Peyer's patch (tissue), 4 donors: Measurements from ENCODE around the gene POU6F1.

ENCODE experiments used
- POLR2A ChIP-seq, 2 donors: fragments of 450-650 bp; IDR thresholded peaks; one replicate each; pipeline ENCODE4 v1.5.1; 2017; ENCODE audit warnings: antibody characterized with exemption in 2 of 2, mild to moderate bottlenecking in 2 of 2, moderate library complexity in 2 of 2
- TF ChIP-seq, protein P1 (sequence below), 6 experiments: fragments of 450-650 bp in 4 of 6; fragments of 200-600 bp in 2 of 6; sonication (generic) in 1 of 6; IDR thresholded peaks; one replicate each; pipeline ENCODE4 v1.5.1; 2017 to 2019; ENCODE audit warnings: antibody characterized with exemption in 6 of 6, mild to moderate bottlenecking in 3 of 6, moderate library complexity in 1 of 6

DNA sequence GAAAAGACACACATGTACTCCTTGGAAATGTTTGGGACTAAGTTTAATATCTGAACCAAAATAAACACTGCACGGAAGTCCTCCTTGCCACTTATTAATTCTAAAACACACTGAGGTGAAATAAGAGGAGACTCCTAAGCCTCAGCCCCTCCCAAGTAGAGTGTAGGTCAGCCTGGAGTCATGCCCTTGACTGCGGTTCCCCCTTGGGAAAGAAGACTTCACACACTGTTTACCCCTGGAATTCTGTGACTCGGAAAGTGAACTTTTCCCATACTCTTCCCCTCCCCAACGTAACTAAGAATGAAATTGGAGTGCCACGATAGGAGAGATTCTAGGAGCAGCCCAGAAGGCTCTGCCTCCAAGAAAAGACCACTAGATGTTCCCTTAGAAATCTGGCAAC is 36.3 kb downstream of the POU6F1 start:
- TF ChIP-seq, protein P1, sequence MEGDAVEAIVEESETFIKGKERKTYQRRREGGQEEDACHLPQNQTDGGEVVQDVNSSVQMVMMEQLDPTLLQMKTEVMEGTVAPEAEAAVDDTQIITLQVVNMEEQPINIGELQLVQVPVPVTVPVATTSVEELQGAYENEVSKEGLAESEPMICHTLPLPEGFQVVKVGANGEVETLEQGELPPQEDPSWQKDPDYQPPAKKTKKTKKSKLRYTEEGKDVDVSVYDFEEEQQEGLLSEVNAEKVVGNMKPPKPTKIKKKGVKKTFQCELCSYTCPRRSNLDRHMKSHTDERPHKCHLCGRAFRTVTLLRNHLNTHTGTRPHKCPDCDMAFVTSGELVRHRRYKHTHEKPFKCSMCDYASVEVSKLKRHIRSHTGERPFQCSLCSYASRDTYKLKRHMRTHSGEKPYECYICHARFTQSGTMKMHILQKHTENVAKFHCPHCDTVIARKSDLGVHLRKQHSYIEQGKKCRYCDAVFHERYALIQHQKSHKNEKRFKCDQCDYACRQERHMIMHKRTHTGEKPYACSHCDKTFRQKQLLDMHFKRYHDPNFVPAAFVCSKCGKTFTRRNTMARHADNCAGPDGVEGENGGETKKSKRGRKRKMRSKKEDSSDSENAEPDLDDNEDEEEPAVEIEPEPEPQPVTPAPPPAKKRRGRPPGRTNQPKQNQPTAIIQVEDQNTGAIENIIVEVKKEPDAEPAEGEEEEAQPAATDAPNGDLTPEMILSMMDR (IDR thresholded peaks at IDR 0.05) = no peak
- no peak for TF ChIP-seq POLR2A (IDR thresholded peaks at IDR 0.05)
